Measurements from ENCODE around the gene DNTT.

DNA sequence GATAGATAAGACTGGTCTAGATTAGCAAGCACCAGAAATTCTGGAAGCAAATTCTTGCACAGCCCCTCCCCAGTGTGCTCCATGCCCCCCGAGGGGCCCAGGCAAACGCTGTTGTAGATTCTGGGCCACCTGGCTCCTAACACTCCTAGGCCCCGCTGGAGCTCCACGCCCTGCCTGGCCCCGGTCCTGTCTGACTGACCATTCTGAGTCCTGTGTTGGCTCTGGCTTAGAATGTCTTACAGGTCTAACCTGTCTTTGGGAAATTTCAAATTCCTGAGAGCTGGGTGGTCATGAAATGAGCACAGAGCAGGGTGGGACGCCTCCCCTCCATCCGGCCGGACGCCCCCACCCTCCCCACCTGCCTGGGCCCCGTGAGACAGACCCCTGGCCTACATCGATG, 67.1 kb downstream of the DNTT start:
- TF ChIP-seq C11orf30 (IDR thresholded peaks at IDR 0.05; ENCODE audit: low read depth), result no peak
- TF ChIP-seq, protein P1, sequence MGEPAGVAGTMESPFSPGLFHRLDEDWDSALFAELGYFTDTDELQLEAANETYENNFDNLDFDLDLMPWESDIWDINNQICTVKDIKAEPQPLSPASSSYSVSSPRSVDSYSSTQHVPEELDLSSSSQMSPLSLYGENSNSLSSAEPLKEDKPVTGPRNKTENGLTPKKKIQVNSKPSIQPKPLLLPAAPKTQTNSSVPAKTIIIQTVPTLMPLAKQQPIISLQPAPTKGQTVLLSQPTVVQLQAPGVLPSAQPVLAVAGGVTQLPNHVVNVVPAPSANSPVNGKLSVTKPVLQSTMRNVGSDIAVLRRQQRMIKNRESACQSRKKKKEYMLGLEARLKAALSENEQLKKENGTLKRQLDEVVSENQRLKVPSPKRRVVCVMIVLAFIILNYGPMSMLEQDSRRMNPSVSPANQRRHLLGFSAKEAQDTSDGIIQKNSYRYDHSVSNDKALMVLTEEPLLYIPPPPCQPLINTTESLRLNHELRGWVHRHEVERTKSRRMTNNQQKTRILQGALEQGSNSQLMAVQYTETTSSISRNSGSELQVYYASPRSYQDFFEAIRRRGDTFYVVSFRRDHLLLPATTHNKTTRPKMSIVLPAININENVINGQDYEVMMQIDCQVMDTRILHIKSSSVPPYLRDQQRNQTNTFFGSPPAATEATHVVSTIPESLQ (CRISPR knock-in tag; IDR thresholded peaks at IDR 0.05), result no peak
- no peak for TF ChIP-seq MAFF (IDR thresholded peaks at IDR 0.05; ENCODE audit: low read length)
- no peak for TF ChIP-seq PTTG1 (tag; IDR thresholded peaks at IDR 0.05; ENCODE audit: low read depth)
- TF ChIP-seq HDAC2 (IDR thresholded peaks at IDR 0.05), result no peak
- TF ChIP-seq NFRKB (IDR thresholded peaks at IDR 0.05; ENCODE audit: low read depth), result no peak
- TF ChIP-seq, protein P2, sequence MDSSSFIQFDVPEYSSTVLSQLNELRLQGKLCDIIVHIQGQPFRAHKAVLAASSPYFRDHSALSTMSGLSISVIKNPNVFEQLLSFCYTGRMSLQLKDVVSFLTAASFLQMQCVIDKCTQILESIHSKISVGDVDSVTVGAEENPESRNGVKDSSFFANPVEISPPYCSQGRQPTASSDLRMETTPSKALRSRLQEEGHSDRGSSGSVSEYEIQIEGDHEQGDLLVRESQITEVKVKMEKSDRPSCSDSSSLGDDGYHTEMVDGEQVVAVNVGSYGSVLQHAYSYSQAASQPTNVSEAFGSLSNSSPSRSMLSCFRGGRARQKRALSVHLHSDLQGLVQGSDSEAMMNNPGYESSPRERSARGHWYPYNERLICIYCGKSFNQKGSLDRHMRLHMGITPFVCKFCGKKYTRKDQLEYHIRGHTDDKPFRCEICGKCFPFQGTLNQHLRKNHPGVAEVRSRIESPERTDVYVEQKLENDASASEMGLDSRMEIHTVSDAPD (CRISPR knock-in tag; IDR thresholded peaks at IDR 0.05), result no peak
- TF ChIP-seq POLR2A (conservative IDR thresholded peaks at IDR 0.05), result no peak
- no peak for TF ChIP-seq PTRF (tag; IDR thresholded peaks at IDR 0.05)

Data from K562 (cell line).